ENCODE measurements around the gene NEUROG2. TPM values are rescaled to one million over a fixed set of nuclear protein-coding genes. Genes with fewer than 3 reads are reported as not detected.

NEUROG2 gene
- total and polyA plus RNA-seq, 2 of the 8 experiments (the other 6 are each of a cell fraction or from before 2014, with no cell fraction given): 0.03 TPM; not detected in 1

DNA sequence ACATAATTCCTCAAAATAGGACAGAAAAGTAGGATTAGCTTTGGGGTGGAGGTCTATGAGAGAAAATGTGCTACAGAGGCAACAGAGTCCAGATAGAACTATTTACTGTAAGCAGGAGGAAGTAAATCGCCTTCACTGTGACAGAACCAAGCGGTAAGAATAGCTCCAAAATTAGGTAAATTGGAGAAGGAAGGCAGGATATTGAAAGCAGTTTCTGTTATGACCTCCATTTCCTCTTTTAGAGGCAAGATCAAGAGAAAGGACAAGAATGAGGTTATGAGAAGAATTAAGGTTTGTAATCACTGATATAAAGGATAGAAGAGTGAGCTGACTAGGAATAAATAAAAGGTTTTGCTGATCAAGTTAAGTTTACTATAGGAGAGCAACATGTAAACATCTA, 44.1 kb upstream of the NEUROG2 start (continued):
- no peak for TF ChIP-seq SP4 (IDR thresholded peaks at IDR 0.05; ENCODE audit: low read length)
- TF ChIP-seq, protein P1, sequence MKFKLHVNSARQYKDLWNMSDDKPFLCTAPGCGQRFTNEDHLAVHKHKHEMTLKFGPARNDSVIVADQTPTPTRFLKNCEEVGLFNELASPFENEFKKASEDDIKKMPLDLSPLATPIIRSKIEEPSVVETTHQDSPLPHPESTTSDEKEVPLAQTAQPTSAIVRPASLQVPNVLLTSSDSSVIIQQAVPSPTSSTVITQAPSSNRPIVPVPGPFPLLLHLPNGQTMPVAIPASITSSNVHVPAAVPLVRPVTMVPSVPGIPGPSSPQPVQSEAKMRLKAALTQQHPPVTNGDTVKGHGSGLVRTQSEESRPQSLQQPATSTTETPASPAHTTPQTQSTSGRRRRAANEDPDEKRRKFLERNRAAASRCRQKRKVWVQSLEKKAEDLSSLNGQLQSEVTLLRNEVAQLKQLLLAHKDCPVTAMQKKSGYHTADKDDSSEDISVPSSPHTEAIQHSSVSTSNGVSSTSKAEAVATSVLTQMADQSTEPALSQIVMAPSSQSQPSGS (IDR thresholded peaks at IDR 0.05; ENCODE audit: low read length): no peak
- no peak for TF ChIP-seq POU5F1 (IDR thresholded peaks at IDR 0.05; ENCODE audit: low read depth, low read length)
- TF ChIP-seq, protein P2, sequence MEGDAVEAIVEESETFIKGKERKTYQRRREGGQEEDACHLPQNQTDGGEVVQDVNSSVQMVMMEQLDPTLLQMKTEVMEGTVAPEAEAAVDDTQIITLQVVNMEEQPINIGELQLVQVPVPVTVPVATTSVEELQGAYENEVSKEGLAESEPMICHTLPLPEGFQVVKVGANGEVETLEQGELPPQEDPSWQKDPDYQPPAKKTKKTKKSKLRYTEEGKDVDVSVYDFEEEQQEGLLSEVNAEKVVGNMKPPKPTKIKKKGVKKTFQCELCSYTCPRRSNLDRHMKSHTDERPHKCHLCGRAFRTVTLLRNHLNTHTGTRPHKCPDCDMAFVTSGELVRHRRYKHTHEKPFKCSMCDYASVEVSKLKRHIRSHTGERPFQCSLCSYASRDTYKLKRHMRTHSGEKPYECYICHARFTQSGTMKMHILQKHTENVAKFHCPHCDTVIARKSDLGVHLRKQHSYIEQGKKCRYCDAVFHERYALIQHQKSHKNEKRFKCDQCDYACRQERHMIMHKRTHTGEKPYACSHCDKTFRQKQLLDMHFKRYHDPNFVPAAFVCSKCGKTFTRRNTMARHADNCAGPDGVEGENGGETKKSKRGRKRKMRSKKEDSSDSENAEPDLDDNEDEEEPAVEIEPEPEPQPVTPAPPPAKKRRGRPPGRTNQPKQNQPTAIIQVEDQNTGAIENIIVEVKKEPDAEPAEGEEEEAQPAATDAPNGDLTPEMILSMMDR (IDR thresholded peaks at IDR 0.05; ENCODE audit: control extremely low read depth in 1 of 3, insufficient read depth in 1 of 3, low read depth in 1 of 3, low read length in 3 of 3): no peak
- TF ChIP-seq ASH2L (IDR thresholded peaks at IDR 0.05; ENCODE audit: low read length): no peak
- no peak for TF ChIP-seq RAD21 (IDR thresholded peaks at IDR 0.05 in 1 of 2, conservative IDR thresholded peaks at IDR 0.05 in 1 of 2; ENCODE audit: low read depth in 2 of 2, low read length in 2 of 2)

Measured in H1 (cell line).